ENCODE results near the gene ZNF749.

DNA sequence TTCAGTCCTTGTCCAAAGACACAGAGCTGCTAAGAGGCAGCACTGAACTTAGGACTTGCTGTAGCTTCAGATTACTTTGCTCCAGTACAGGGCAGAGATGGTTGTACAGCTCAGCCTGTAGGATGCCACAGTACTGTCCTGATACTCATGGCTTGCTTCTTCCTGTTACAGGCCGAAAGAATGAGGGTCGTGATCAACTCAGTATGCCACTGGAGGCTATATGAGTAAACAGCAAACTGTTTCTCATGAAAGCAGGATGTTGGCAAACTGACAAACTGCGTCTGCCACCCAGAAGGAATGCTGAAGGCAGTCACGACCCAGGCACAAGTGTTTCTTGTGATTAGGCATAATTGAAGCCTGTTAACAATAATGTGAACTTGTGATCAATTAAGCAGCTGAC is 2.8 kb downstream of the ZNF749 start:
- TF ChIP-seq, protein P1, sequence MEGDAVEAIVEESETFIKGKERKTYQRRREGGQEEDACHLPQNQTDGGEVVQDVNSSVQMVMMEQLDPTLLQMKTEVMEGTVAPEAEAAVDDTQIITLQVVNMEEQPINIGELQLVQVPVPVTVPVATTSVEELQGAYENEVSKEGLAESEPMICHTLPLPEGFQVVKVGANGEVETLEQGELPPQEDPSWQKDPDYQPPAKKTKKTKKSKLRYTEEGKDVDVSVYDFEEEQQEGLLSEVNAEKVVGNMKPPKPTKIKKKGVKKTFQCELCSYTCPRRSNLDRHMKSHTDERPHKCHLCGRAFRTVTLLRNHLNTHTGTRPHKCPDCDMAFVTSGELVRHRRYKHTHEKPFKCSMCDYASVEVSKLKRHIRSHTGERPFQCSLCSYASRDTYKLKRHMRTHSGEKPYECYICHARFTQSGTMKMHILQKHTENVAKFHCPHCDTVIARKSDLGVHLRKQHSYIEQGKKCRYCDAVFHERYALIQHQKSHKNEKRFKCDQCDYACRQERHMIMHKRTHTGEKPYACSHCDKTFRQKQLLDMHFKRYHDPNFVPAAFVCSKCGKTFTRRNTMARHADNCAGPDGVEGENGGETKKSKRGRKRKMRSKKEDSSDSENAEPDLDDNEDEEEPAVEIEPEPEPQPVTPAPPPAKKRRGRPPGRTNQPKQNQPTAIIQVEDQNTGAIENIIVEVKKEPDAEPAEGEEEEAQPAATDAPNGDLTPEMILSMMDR (IDR thresholded peaks at IDR 0.05; ENCODE audit: low read length) = no peak
- no peak for TF ChIP-seq EZH2 (optimal IDR thresholded peaks at IDR 0.05; ENCODE audit: low read depth, low read length)
